HepG2 (cell line): Measurements from ENCODE around the gene HOXC11. TPM values are rescaled to one million over a fixed set of nuclear protein-coding genes. Genes with fewer than 3 reads are reported as not detected.

Experiments
- ATAC-seq: fragments of 200-7000 bp; cut with Tn5 transposase; 3 replicates; pipeline ENCODE4 v1.9.1; 2020; ENCODE audit warnings: mild to moderate bottlenecking, moderate library complexity
- BruUV-seq: library from RNA; stranded (reverse); fragments of 400-500 nt; replicated peaks from 2 replicates; lab custom pipeline; 2021; lab: Mats Ljungman, UMichigan
- CTCF ChIA-PET: fragments of 300-600 bp; formaldehyde crosslinking; extraction: SDS; loops from one replicate; lab custom pipeline; 2021; ENCODE audit warnings: low total read pairs, inconsistent platforms, low intra/inter-chr PET ratio; lab: Yijun Ruan, JAX
- POLR2A ChIA-PET: fragments of 350-600 bp; sonication (Branson Sonifier 250); formaldehyde crosslinking; loops from one replicate; lab custom pipeline; 2020; ENCODE audit warnings: antibody characterized with exemption, inconsistent platforms; lab: Yijun Ruan, JAX
- DNase-seq: peaks from one replicate; pipeline ENCODE4 v3.0.0-alpha.2; 2015; ENCODE audit warnings: low spot score
- FAIRE-seq: peaks from 3 replicates; lab custom pipeline; 2011; peaks lifted over from hg19 to GRCh38; lab: Jason Lieb, UNC
- H2AFZ ChIP-seq: one replicate; pipeline ENCODE4 v1.6.1; 2011; ENCODE audit warnings: low read length, inconsistent platforms
- H3K27ac ChIP-seq: fragments of 300-600 bp; 3 replicates; pipeline ENCODE4 v1.8.0; 2011; ENCODE audit warnings: mixed run types, mild to moderate bottlenecking, mixed read lengths, low read length, inconsistent platforms; ENCODE audit not compliant: insufficient read depth; ENCODE audit errors: extremely low read length
- H3K27me3 ChIP-seq, 2 experiments: fragments of 200-600 bp in 1 of 2; 2 replicates in 1 of 2; 3 replicates in 1 of 2; pipeline versions ENCODE4 v1.6.0 to v1.8.0; 2011; ENCODE audit warnings: low read length in 2 of 2, mild to moderate bottlenecking in 2 of 2, moderate library complexity in 2 of 2, inconsistent platforms in 1 of 2; ENCODE audit not compliant: insufficient read depth in 2 of 2, control insufficient read depth in 1 of 2
- H3K36me3 ChIP-seq, 2 experiments: fragments of 200-600 bp in 1 of 2; replicated peaks in 1 of 2; 2 replicates in 1 of 2; 3 replicates in 1 of 2; pipeline versions ENCODE4 v1.5.1 to v1.8.0; 2011; ENCODE audit warnings: low read length in 2 of 2, inconsistent platforms in 1 of 2; ENCODE audit not compliant: insufficient read depth in 2 of 2, control insufficient read depth in 1 of 2
- H3K4me1 ChIP-seq: 2 replicates; pipeline ENCODE4 v1.5.1; 2012; ENCODE audit warnings: low read length, inconsistent platforms; ENCODE audit not compliant: insufficient read depth
- H3K4me2 ChIP-seq: 2 replicates; pipeline ENCODE4 v1.6.0; 2011; ENCODE audit warnings: low read depth, low read length, inconsistent platforms
- H3K4me3 ChIP-seq, 3 experiments: fragments of 200-600 bp in 1 of 3; sonication (generic), shearing (Covaris generic) in 1 of 3; replicated peaks in 1 of 3; 2 replicates each; pipeline ENCODE4 v1.5.1; 2011 to 2016; ENCODE audit warnings: low read length in 3 of 3, inconsistent platforms in 2 of 3, low read depth in 2 of 3, mild to moderate bottlenecking in 2 of 3, control low read depth in 1 of 3, mixed read lengths in 1 of 3; ENCODE audit not compliant: insufficient read depth in 1 of 3
- H3K79me2 ChIP-seq: one replicate; pipeline ENCODE4 v1.6.1; 2011; ENCODE audit warnings: low read length, inconsistent platforms; ENCODE audit not compliant: insufficient read depth
- H3K9ac ChIP-seq: 2 replicates; pipeline ENCODE4 v1.6.0; 2011; ENCODE audit warnings: mild to moderate bottlenecking, low read depth, low read length, inconsistent platforms; ENCODE audit not compliant: insufficient read depth
- H3K9me3 ChIP-seq: 2 replicates; pipeline ENCODE4 v1.5.1; 2012; ENCODE audit warnings: mild to moderate bottlenecking, low read length
- H4K20me1 ChIP-seq: 2 replicates; pipeline ENCODE4 v1.6.0; 2011; ENCODE audit warnings: inconsistent platforms, mild to moderate bottlenecking, low read length, moderate library complexity; ENCODE audit not compliant: insufficient read depth
- ARNT ChIP-seq: fragments of 450-650 bp; IDR thresholded peaks from 2 replicates; pipeline ENCODE4 v1.6.1; 2017
- BRCA1 ChIP-seq: sonication (generic); formaldehyde crosslinking; IDR thresholded peaks from 2 replicates; pipeline ENCODE4 v1.4.0; 2020; ENCODE audit warnings: missing genetic modification reagents
- EED ChIP-seq: sonication (generic); formaldehyde crosslinking; IDR thresholded peaks from 2 replicates; pipeline ENCODE4 v1.5.0; 2020; ENCODE audit warnings: mild to moderate bottlenecking, missing genetic modification reagents
- ETS1 ChIP-seq: sonication (generic); formaldehyde crosslinking; IDR thresholded peaks from 2 replicates; pipeline ENCODE4 v1.4.0; 2020; ENCODE audit warnings: missing genetic modification reagents
- GPN1 ChIP-seq: sonication (generic); formaldehyde crosslinking; IDR thresholded peaks from 2 replicates; pipeline ENCODE4 v1.5.1; 2020; ENCODE audit warnings: missing genetic modification reagents, borderline replicate concordance
- KLF11 ChIP-seq: IDR thresholded peaks from 2 replicates; pipeline ENCODE4 v1.6.1; 2016; ENCODE audit warnings: missing compliant biosample characterization
- SALL1 ChIP-seq: sonication (generic); formaldehyde crosslinking; IDR thresholded peaks from 2 replicates; pipeline ENCODE4 v1.8.0; 2022; ENCODE audit warnings: mild to moderate bottlenecking, missing genetic modification reagents
- SMARCC2 ChIP-seq: fragments of 450-650 bp; IDR thresholded peaks from 2 replicates; pipeline ENCODE4 v1.6.1; 2017; ENCODE audit warnings: antibody characterized with exemption, mild to moderate bottlenecking
- SRSF9 ChIP-seq: fragments of 200-400 bp; formaldehyde crosslinking; IDR thresholded peaks from 2 replicates; pipeline ENCODE4 v1.6.1; 2018; ENCODE audit warnings: borderline replicate concordance, mild to moderate bottlenecking, low read depth, low read length; ENCODE audit not compliant: insufficient read depth, poor library complexity, severe bottlenecking
- SRY ChIP-seq: sonication (generic); formaldehyde crosslinking; IDR thresholded peaks from 2 replicates; pipeline ENCODE4 v1.8.0; 2022; ENCODE audit warnings: mild to moderate bottlenecking, missing genetic modification reagents
- TCF7L2 ChIP-seq: IDR thresholded peaks from 2 replicates; pipeline ENCODE4 v1.6.1; 2011; ENCODE audit warnings: mild to moderate bottlenecking, low read depth, low read length, moderate library complexity
- THAP11 ChIP-seq: IDR thresholded peaks from 2 replicates; pipeline ENCODE4 v1.6.1; 2016; ENCODE audit warnings: missing biosample characterization, missing genetic modification reagents
- ZBTB42 ChIP-seq: sonication (generic); formaldehyde crosslinking; IDR thresholded peaks from 2 replicates; pipeline ENCODE4 v1.5.0; 2020; ENCODE audit warnings: mild to moderate bottlenecking, missing genetic modification reagents
- ZNF17 ChIP-seq: sonication (generic); formaldehyde crosslinking; IDR thresholded peaks from 2 replicates; pipeline ENCODE4 v1.5.0; 2020; ENCODE audit warnings: mild to moderate bottlenecking, missing genetic modification reagents
- ZNF205 ChIP-seq: IDR thresholded peaks from 2 replicates; pipeline ENCODE4 v1.6.1; 2018; ENCODE audit warnings: missing biosample characterization, missing genetic modification reagents
- ZNF530 ChIP-seq: sonication (generic); formaldehyde crosslinking; IDR thresholded peaks from 2 replicates; pipeline ENCODE4 v1.5.0; 2020; ENCODE audit warnings: low read depth, mild to moderate bottlenecking, missing genetic modification reagents
- ZNF607 ChIP-seq: sonication (generic); formaldehyde crosslinking; IDR thresholded peaks from 2 replicates; pipeline ENCODE4 v1.5.1; 2020; ENCODE audit warnings: missing genetic modification reagents, mild to moderate bottlenecking, borderline replicate concordance
- WGBS: methylation state at CpG from one replicate; pipeline ENCODE4 v1.1.6; 2017; ENCODE audit warnings: low lambda C conversion rate; 5-methylcytosine and 5-hydroxymethylcytosine counted together
- in situ Hi-C: cut with HindIII; loops from 2 replicates; pipeline ENCODE4 v1.10.0; 2017; ENCODE audit warnings: low pct_unique_long_range_greater_than_20kb; ENCODE audit not compliant: extremely low pct_ligation_motif_present
- intact Hi-C: fragments of 100-400 bp; cut with micrococcal nuclease; formaldehyde crosslinking; loops from one replicate; pipeline ENCODE4 v1.10.0; 2022; ENCODE audit not compliant: unreplicated experiment
- polyA plus RNA-seq, 8 experiments: library from polyadenylated mRNA; depleted of rRNA in 3 of 8; stranded (reverse) in 7 of 8; unstranded in 1 of 8; fragments of >200 nt; fragmentation: Illumina TruSeq in 4 of 8; extraction: Trizol in 4 of 8; gene quantifications; 2 replicates each; pipeline versions ENCODE4 v1.2.1 to v1.2.3, GENCODE V29; 2011 to 2016; ENCODE audit warnings: low read depth in 4 of 8, missing spikeins in 1 of 8, mixed read lengths in 1 of 8; ENCODE audit not compliant: insufficient read depth in 1 of 8
- total RNA-seq, 5 experiments: library from RNA; depleted of rRNA; stranded (reverse); fragments of >200 nt; fragmentation: Illumina TruSeq; extraction: Trizol; gene quantifications; 2 replicates each; pipeline ENCODE4 v1.2.3, GENCODE V29; 2016; ENCODE audit warnings: low read depth in 1 of 5
- TF ChIP-seq, protein P1 (sequence below): sonication (generic); formaldehyde crosslinking; IDR thresholded peaks from 2 replicates; pipeline ENCODE4 v1.4.0; 2020; ENCODE audit warnings: missing genetic modification reagents

The HOXC11 gene
- total and polyA plus RNA-seq, 2 of the 13 experiments (the other 11 are each of a cell fraction or from before 2014, with no cell fraction given): not detected

DNA sequence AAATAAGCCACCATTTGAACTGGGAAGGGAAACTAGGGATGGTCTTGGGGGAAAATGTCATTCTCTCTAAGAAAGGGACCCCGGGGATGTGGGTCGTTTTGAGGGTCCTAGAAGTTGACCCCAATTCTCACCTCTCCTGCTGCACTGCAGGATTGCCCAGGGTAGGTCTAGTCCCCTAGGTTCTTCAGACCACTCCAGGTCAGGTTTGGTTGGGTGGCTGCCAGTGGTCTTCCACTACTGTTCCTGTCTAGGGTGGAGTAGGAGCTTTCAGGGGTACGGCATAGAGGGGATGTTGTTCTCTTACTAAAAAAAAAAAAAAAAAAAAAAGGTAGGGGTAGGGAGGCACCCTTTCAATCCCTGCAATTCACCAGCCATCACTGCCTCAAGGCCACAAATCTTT is 43.1 kb downstream of the HOXC11 start:
- no peak overlapping the region for H3K9ac ChIP-seq
- H3K9me3 ChIP-seq: no peaks in the 10 kb centered on the region
- H3K27ac ChIP-seq: no peak overlapping the region
- intact Hi-C loops (no loop called here), in situ Hi-C loops (loop anchor here (10.0 kb wide), 1 partner anchor 349 kb away; the partner anchor contains the start of gene GPR84)
- no peak for ATAC-seq
- H3K79me2 ChIP-seq: no peaks in the 10 kb centered on the region
- no peak overlapping the region for H3K4me2 ChIP-seq
- no TSS peak for BruUV-seq
- no peak for FAIRE-seq
- peaks cover 11% of the 10 kb centered on the region for H3K4me1 ChIP-seq
- no peak overlapping the region for H2AFZ ChIP-seq
- H3K4me3 ChIP-seq: no peak overlapping the region
- no peak for DNase-seq
- POLR2A ChIA-PET: no interaction called here
- TF ChIP-seq SMARCC2 (no peak), EED (CRISPR knock-in tag) (no peak), TCF7L2 (no peak), THAP11 (no peak), ARNT (no peak), ZNF205 (CRISPR knock-in tag) (no peak), KLF11 (no peak), ZBTB42 (CRISPR knock-in tag) (no peak)
- CTCF ChIA-PET: no interaction called here
- H3K36me3 ChIP-seq: no peaks in the 10 kb centered on the region
- H3K27me3 ChIP-seq: peaks cover 7 to 55% of the 10 kb centered on the region in 2 experiments
- H4K20me1 ChIP-seq: no peaks in the 10 kb centered on the region
- 30% methylated on average over 3 of the region's 3 CpGs for WGBS

GRCh38 chr12:54016478-54016964 is 43.6 kb downstream of the HOXC11 start:
- Histone ChIP-seq H3K4me3 (no peak overlapping the region), H3K79me2 (no peaks in the 10 kb centered on the region), H2AFZ (no peak overlapping the region), H3K27ac (no peak overlapping the region), H3K36me3 (no peaks in the 10 kb centered on the region), H3K4me1 (peaks cover 7% of the 10 kb centered on the region), H3K4me2 (no peak overlapping the region), H3K9ac (no peak overlapping the region), H3K9me3 (no peaks in the 10 kb centered on the region), H3K27me3 (peaks cover 7 to 54% of the 10 kb centered on the region in 2 experiments), H4K20me1 (no peaks in the 10 kb centered on the region)
- FAIRE-seq: no peak
- 29% methylated on average over 18 of the region's 25 CpGs for WGBS
- BruUV-seq: no TSS peak
- ATAC-seq: no peak
- POLR2A ChIA-PET: no interaction called here
- DNase-seq: no peak
- in situ Hi-C loops: loop anchor here (10.0 kb wide), 1 partner anchor 348 kb away; the partner anchor contains the start of gene GPR84
- TF ChIP-seq GPN1 (CRISPR knock-in tag) (no peak), SRSF9 (no peak), ETS1 (CRISPR knock-in tag) (no peak), ZNF17 (CRISPR knock-in tag) (no peak), SALL1 (CRISPR knock-in tag) (no peak), ZNF607 (CRISPR knock-in tag) (no peak), SRY (CRISPR knock-in tag) (no peak), ZNF530 (CRISPR knock-in tag) (no peak), BRCA1 (CRISPR knock-in tag) (no peak)
- TF ChIP-seq, protein P1, sequence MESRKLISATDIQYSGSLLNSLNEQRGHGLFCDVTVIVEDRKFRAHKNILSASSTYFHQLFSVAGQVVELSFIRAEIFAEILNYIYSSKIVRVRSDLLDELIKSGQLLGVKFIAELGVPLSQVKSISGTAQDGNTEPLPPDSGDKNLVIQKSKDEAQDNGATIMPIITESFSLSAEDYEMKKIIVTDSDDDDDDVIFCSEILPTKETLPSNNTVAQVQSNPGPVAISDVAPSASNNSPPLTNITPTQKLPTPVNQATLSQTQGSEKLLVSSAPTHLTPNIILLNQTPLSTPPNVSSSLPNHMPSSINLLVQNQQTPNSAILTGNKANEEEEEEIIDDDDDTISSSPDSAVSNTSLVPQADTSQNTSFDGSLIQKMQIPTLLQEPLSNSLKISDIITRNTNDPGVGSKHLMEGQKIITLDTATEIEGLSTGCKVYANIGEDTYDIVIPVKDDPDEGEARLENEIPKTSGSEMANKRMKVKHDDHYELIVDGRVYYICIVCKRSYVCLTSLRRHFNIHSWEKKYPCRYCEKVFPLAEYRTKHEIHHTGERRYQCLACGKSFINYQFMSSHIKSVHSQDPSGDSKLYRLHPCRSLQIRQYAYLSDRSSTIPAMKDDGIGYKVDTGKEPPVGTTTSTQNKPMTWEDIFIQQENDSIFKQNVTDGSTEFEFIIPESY (CRISPR knock-in tag): no peak
- CTCF ChIA-PET: no interaction called here
- intact Hi-C loops: no loop called here
